Measurements from ENCODE around the gene METTL3.

METTL3 gene

GRCh38 chr14:21526672-21527317, 15.7 kb upstream of the METTL3 start:
- DNase-seq, result peak; percentile 36

- peak; percentile 70 for DNase-seq
Observed at GRCh38 chr14:21525962-21526671, 15.0 kb upstream of the METTL3 start, which contains the start of gene SALL2. Gene SALL2 (minus strand): TSS chr14:21526346. CDS start chr14:21526127, 219 bp downstream.

- no peak for DNase-seq
Observed at GRCh38 chr14:21525571-21525961, 14.4 kb upstream of the METTL3 start.

- no peak for DNase-seq
Observed at GRCh38 chr14:21524575-21525490, 13.7 kb upstream of the METTL3 start.

- no peak for DNase-seq
Observed at GRCh38 chr14:21523203-21523602, 12.1 kb upstream of the METTL3 start.

- DNase-seq, result no peak
Observed at GRCh38 chr14:21521501-21521900, 10.4 kb upstream of the METTL3 start.

GRCh38 chr14:21520767-21521166, 9.6 kb upstream of the METTL3 start:
- DNase-seq, result no peak

GRCh38 chr14:21518725-21519124, 7.6 kb upstream of the METTL3 start:
- no peak for DNase-seq

GRCh38 chr14:21514341-21514740, 3.2 kb upstream of the METTL3 start:
- DNase-seq, result no peak

GRCh38 chr14:21509432-21510143, 1.6 kb downstream of the METTL3 start:
- DNase-seq, result peak; percentile 17

GRCh38 chr14:21506557-21506956, 4.6 kb downstream of the METTL3 start:
- DNase-seq, result no peak

GRCh38 chr14:21505012-21505553, 6.1 kb downstream of the METTL3 start:
- DNase-seq, result peak; percentile 16

- DNase-seq, result no peak
Observed at GRCh38 chr14:21503376-21503775, 7.8 kb downstream of the METTL3 start.

- DNase-seq, result no peak
Observed at GRCh38 chr14:21501568-21501967, 9.6 kb downstream of the METTL3 start.

GRCh38 chr14:21498540-21499526, 12.3 kb downstream of the METTL3 start:
- DNase-seq, result peak; percentile 74

GRCh38 chr14:21496453-21496852, 14.7 kb downstream of the METTL3 start:
- DNase-seq, result no peak

GRCh38 chr14:21494902-21495762, 16.0 kb downstream of the METTL3 start:
- no peak for DNase-seq

GRCh38 chr14:21486640-21487087, 24.5 kb downstream of the METTL3 start:
- DNase-seq, result no peak

- DNase-seq, result peak; percentile 99
Observed at GRCh38 chr14:21476925-21477681, 34.0 kb downstream of the METTL3 start, which contains the start of the genes RAB2B and TOX4. Gene RAB2B (minus strand): TSS chr14:21476959. CDS start chr14:21476872, 87 bp downstream. Gene TOX4 (plus strand): TSS chr14:21477195. CDS start chr14:21477279, 84 bp downstream.

Measured in hematopoietic multipotent progenitor cell treated with erythropoietin and hydrocortisone succinate and interleukin-3 and kit ligand, for 8 days (in vitro differentiated cells).